Panc1 (cell line): Measurements from ENCODE around the gene CLEC16A. TPM values are rescaled to one million over a fixed set of nuclear protein-coding genes. Genes with fewer than 3 reads are reported as not detected.

ENCODE experiments used
- ATAC-seq: fragments of 200-7000 bp; cut with Tn5 transposase; 2 replicates; pipeline ENCODE4 v1.9.1; 2020; ENCODE audit warnings: mild to moderate bottlenecking, moderate library complexity
- BruUV-seq: library from RNA; stranded (reverse); fragments of 400-500 nt; replicated peaks from 2 replicates; lab custom pipeline; 2021; lab: Mats Ljungman, UMichigan
- CTCF ChIA-PET: fragments of 300-600 bp; sonication (Branson Sonifier 250); formaldehyde crosslinking; loops from one replicate; lab custom pipeline; 2022; ENCODE audit warnings: antibody characterized with exemption; lab: Charles Lee
- POLR2A ChIA-PET: fragments of 300-600 bp; sonication (Branson Sonifier 250); formaldehyde crosslinking; loops from one replicate; lab custom pipeline; 2022; ENCODE audit warnings: antibody characterized with exemption; lab: Charles Lee
- DNase-seq: peaks from one replicate; pipeline ENCODE4 v3.0.0-alpha.2; 2010; ENCODE audit warnings: low read depth, low spot score
- H3K27ac ChIP-seq: 2 replicates; pipeline ENCODE4 v1.5.1; 2011; ENCODE audit warnings: mild to moderate bottlenecking, low read length, inconsistent platforms
- H3K27me3 ChIP-seq: fragments of 200-500 bp; sonication (Bioruptor generic); 2 replicates; pipeline ENCODE4 v1.6.0; 2014; ENCODE audit warnings: low read length, inconsistent platforms; ENCODE audit not compliant: control insufficient read depth, insufficient read depth
- H3K36me3 ChIP-seq: fragments of 200-500 bp; sonication (Bioruptor generic); 2 replicates; pipeline ENCODE4 v1.5.1; 2014; ENCODE audit warnings: inconsistent platforms, mild to moderate bottlenecking, low read length, moderate library complexity; ENCODE audit not compliant: control insufficient read depth, insufficient read depth
- H3K4me1 ChIP-seq: 2 replicates; pipeline ENCODE4 v1.5.1; 2011; ENCODE audit warnings: inconsistent platforms, mild to moderate bottlenecking, low read length, moderate library complexity; ENCODE audit not compliant: control insufficient read depth, insufficient read depth
- H3K4me3 ChIP-seq, 2 experiments: 2 replicates each; pipeline ENCODE4 v1.5.1; 2011 to 2012; ENCODE audit warnings: low read depth in 2 of 2, low read length in 2 of 2, mild to moderate bottlenecking in 2 of 2, inconsistent platforms in 1 of 2, moderate library complexity in 1 of 2
- H3K9me3 ChIP-seq: fragments of 200-500 bp; sonication (Bioruptor generic); 2 replicates; pipeline ENCODE4 v1.5.1; 2014; ENCODE audit warnings: low read depth, mild to moderate bottlenecking, inconsistent platforms, low read length, moderate library complexity; ENCODE audit not compliant: control insufficient read depth, insufficient read depth
- CTCF ChIP-seq: fragments of 450-650 bp; IDR thresholded peaks from 2 replicates; pipeline ENCODE4 v1.5.1; 2017; ENCODE audit warnings: mild to moderate bottlenecking
- POLR2AphosphoS5 ChIP-seq: IDR thresholded peaks from 2 replicates; pipeline ENCODE4 v1.6.1; 2012; ENCODE audit warnings: mild to moderate bottlenecking, low read depth, low read length, moderate library complexity
- SIN3A ChIP-seq: IDR thresholded peaks from 2 replicates; pipeline ENCODE4 v1.6.1; 2012; ENCODE audit warnings: low read depth, mild to moderate bottlenecking, low read length, moderate library complexity, borderline replicate concordance; ENCODE audit not compliant: insufficient read depth
- TCF7L2 ChIP-seq: IDR thresholded peaks from 2 replicates; pipeline ENCODE4 v1.6.1; 2011; ENCODE audit warnings: mild to moderate bottlenecking, low read depth, low read length, inconsistent platforms
- in situ Hi-C: cut with HindIII; loops from 2 replicates; pipeline ENCODE4 v1.10.0; 2016; ENCODE audit warnings: low sequenced_read_pairs, low pct_unique_long_range_greater_than_20kb
- intact Hi-C: fragments of 100-400 bp; cut with micrococcal nuclease; formaldehyde crosslinking; loops from one replicate; pipeline ENCODE4 v1.10.0; 2022; ENCODE audit not compliant: unreplicated experiment
- total RNA-seq: library from RNA; stranded (reverse); gene quantifications from one replicate; pipeline ENCODE4 v1.2.1, GENCODE V29; 2021; ENCODE audit not compliant: unreplicated experiment
- TF ChIP-seq, protein P1 (sequence below), 2 experiments: IDR thresholded peaks; 2 replicates each; pipeline ENCODE4 v1.6.1; 2011 to 2012; ENCODE audit warnings: low read depth in 2 of 2, control low read depth in 1 of 2, low read length in 1 of 2, mild to moderate bottlenecking in 1 of 2, moderate library complexity in 1 of 2; ENCODE audit not compliant: insufficient read depth in 1 of 2

CLEC16A gene
- total RNA-seq, 1 experiment from 2014 or later: 21.0 TPM

DNA sequence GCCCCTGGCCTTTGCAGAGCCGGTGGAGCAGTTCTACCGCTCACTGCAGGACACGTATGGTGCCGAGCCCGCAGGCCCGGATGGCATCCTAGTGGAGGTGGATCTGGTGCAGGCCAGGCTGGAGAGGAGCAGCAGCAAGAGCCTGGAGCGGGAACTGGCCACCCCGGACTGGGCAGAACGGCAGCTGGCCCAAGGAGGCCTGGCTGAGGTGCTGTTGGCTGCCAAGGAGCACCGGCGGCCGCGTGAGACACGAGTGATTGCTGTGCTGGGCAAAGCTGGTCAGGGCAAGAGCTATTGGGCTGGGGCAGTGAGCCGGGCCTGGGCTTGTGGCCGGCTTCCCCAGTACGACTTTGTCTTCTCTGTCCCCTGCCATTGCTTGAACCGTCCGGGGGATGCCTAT lies 37.9 kb upstream of the CLEC16A start:
- Histone ChIP-seq H3K36me3 (no peaks in the 10 kb centered on the region), H3K9me3 (peaks cover 3% of the 10 kb centered on the region; the same call in 1 of the 2 replicates), H3K4me1 (no peaks in the 10 kb centered on the region), H3K27ac (no peak overlapping the region), H3K4me3 (no peak overlapping the region), H3K27me3 (0 out of 2 replicates have a peak, but pooled peaks cover 2% of the 10 kb centered on the region)
- DNase-seq (no peak), ATAC-seq (no peak)
- CTCF ChIA-PET: interaction anchor here (0.6 kb wide), 1 partner anchor 278 kb away, joined by 4 read pairs; no protein-coding TSS in a partner anchor
- TF ChIP-seq CTCF (no peak), POLR2AphosphoS5 (no peak), TCF7L2 (no peak), SIN3A (no peak)
- TF ChIP-seq, protein P1, sequence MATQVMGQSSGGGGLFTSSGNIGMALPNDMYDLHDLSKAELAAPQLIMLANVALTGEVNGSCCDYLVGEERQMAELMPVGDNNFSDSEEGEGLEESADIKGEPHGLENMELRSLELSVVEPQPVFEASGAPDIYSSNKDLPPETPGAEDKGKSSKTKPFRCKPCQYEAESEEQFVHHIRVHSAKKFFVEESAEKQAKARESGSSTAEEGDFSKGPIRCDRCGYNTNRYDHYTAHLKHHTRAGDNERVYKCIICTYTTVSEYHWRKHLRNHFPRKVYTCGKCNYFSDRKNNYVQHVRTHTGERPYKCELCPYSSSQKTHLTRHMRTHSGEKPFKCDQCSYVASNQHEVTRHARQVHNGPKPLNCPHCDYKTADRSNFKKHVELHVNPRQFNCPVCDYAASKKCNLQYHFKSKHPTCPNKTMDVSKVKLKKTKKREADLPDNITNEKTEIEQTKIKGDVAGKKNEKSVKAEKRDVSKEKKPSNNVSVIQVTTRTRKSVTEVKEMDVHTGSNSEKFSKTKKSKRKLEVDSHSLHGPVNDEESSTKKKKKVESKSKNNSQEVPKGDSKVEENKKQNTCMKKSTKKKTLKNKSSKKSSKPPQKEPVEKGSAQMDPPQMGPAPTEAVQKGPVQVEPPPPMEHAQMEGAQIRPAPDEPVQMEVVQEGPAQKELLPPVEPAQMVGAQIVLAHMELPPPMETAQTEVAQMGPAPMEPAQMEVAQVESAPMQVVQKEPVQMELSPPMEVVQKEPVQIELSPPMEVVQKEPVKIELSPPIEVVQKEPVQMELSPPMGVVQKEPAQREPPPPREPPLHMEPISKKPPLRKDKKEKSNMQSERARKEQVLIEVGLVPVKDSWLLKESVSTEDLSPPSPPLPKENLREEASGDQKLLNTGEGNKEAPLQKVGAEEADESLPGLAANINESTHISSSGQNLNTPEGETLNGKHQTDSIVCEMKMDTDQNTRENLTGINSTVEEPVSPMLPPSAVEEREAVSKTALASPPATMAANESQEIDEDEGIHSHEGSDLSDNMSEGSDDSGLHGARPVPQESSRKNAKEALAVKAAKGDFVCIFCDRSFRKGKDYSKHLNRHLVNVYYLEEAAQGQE (IDR thresholded peaks at IDR 0.05; ENCODE audit: insufficient read depth in 1 of 2, low read depth in 2 of 2, low read length in 1 of 2): no peak
- POLR2A ChIA-PET: no interaction called here
- intact Hi-C loops (no loop called here), in situ Hi-C loops (no loop called here)
- no TSS peak for BruUV-seq

GRCh38 chr16:10906914-10907756 lies 37.2 kb upstream of the CLEC16A start:
- peaks cover 3% of the 10 kb centered on the region; the same call in 1 of the 2 replicates for H3K9me3 ChIP-seq
- in situ Hi-C loops: no loop called here
- H3K27ac ChIP-seq: no peak overlapping the region
- BruUV-seq: no TSS peak
- ChIA-PET POLR2A (interaction anchor here (0.7 kb wide), 1 partner anchor 40 kb away, joined by 3 read pairs; no protein-coding TSS in a partner anchor), CTCF (interaction anchor here (0.6 to 1.0 kb wide), 3 partner anchors 12 to 279 kb away, joined by 3 to 4 read pairs (median 4); no protein-coding TSS in a partner anchor)
- H3K36me3 ChIP-seq: no peaks in the 10 kb centered on the region
- no peaks in the 10 kb centered on the region for H3K4me1 ChIP-seq
- 0 out of 2 replicates have a peak, but pooled peaks cover 2% of the 10 kb centered on the region for H3K27me3 ChIP-seq
- DNase-seq: no peak
- ATAC-seq: no peak
- TF ChIP-seq TCF7L2 (no peak), SIN3A (no peak), POLR2AphosphoS5 (no peak), CTCF (no peak)
- TF ChIP-seq, protein P1 (IDR thresholded peaks at IDR 0.05; ENCODE audit: insufficient read depth in 1 of 2, low read depth in 2 of 2, low read length in 1 of 2): no peak
- intact Hi-C loops: no loop called here
- no peak overlapping the region for H3K4me3 ChIP-seq
